ENCODE measurements around the gene SH3RF2.

Gene SH3RF2

DNA sequence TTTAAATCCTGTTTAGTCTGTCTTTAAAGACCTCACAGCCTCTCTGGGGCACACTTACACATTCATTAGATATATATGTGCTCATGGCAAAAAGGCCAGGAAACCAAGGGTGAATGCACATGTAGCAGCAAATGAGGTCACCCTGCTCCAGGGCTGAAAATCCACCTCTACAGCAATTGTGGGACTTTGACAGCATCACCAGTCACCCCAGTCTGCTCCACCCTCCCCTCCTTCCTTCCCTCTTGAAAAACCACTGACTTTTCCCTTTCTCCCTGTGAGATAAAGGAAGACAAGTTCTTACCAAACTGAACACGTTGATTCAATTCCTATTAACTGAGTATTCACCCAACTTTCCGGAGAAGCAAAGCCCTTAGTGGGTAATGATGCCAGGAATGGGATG is 15.2 kb upstream of the SH3RF2 start:
- no peak for DNase-seq

DNA sequence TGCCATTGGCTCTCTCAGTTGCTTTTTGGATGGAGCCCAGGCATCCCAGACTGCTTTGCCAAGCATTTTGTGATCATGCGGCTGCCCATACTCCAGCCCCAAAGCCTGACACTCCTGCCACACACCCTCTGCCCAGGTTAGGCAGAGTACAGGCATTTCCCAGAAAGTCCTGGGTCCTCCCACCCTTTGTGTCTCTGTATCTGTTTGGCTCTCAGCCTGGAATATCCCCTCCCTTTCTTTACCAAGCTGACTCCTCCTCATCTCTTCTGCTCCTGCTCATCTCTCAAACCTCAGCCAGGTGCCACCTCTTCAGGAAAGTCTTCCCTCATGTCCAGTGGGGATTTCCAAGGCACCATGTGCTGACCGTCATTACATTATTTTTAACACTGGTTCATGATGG is 14.3 kb upstream of the SH3RF2 start:
- no peak for DNase-seq

DNA sequence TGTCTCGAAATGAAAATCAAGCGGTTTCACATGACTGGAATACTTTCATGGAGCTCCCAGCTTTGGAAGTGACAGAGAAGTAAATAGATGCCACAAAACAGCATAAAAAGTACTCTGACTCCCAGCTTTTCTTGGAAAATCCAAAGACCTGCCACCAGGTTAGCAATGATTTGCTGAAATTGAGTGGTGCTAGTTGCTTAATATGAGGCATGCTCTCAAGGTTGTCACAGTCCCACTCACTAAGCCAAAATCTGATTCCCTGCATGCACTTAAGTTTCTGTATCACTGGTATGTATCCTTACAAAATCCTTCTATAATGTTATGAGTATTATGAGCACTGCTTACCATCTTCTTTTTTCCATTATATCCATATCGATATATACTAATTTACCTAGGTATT is 13.0 kb upstream of the SH3RF2 start:
- DNase-seq, result no peak

DNA sequence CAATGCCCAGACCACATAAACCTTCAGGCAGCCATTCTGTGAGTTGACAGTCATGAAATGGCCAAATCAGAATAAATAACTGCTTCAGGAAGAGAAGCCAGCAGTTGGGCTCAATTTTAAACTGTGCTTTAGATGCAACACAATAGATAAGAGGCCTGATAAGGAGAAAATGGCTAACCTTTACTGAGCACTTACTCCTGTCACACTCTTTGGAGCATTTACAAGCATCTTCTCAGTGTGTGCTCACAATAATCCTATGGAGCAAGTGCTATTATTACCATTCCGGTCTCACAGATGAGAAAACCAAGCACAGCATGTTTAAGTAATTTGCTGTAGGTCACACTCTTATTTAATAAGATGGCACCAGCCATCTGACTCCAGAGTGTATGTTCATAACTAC is 11.5 kb upstream of the SH3RF2 start:
- no peak for DNase-seq

DNA sequence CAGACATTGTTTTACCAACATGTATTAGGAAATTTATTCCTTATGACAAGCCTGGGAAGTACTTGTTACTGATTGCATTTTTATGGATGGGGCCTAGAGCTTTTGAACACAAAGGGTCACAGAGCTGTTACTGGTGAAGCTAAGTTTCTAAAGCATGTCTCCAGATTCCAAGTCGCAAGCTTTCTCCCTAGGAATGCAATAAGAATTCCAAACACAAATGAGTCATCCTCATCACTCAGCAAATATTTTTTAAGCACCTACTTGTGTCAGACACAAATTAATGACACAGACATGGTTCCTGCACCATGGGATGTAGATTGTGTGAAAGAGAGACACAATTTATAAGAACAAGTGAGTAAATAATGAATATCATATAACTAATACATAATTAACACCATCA is 11.0 kb upstream of the SH3RF2 start:
- no peak for DNase-seq

DNA sequence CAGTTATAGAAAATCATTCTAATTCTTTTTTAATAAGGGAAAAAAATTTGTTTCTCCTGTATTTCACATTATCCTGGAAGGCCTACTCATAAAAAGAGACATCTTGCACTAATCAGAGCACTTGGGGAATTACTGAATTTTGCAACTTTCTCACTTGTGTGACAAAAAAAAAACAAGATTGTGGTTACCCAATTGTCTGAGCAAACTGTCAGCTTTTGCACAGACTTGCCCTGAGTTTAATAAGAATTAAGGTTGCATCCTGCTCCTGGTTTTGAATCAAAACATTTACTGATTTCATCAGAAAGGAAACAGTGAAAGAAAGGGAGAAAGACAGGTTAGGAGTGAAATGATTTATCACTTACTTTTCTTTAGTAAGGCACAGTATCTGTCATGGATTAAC is 10.6 kb upstream of the SH3RF2 start:
- DNase-seq, result no peak

DNA sequence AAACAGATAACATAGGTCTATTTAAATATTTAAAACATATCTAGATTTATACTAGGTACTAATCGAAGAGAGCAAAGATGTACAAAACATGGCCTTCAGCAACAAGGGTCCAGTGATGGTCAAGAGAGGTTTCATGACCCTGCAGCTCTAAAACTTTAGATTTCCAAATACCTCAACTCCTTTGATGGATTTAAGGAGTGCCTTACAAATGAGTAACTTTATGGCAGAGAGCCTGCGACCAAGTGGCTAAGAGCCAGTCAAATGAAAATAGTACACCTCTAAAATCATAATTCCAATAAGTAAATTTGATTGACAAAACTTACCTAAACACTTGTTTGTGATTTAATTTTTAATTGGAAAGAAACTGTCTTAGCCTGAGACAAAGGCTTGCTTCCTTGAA is 4.7 kb upstream of the SH3RF2 start:
- DNase-seq, result no peak

DNA sequence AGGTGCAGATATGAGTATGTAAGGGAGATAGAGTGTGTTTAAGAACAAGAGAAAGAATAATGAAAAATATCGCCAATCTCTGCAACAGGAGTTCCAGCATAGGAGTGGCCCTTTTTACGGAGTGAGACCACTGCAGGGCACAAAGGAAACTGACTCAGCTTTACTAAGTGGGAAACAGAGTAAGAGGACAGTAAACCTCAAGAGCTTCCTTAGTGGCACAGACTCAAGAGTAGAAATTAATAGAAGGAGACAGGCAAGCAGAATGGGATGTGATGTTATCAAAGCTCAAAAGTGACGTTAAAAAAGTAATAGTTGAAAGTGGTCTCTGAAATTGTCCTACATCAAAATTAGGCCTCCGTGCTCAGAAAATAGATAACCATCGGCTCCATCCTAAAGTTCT is 2.1 kb upstream of the SH3RF2 start:
- no peak for DNase-seq

DNA sequence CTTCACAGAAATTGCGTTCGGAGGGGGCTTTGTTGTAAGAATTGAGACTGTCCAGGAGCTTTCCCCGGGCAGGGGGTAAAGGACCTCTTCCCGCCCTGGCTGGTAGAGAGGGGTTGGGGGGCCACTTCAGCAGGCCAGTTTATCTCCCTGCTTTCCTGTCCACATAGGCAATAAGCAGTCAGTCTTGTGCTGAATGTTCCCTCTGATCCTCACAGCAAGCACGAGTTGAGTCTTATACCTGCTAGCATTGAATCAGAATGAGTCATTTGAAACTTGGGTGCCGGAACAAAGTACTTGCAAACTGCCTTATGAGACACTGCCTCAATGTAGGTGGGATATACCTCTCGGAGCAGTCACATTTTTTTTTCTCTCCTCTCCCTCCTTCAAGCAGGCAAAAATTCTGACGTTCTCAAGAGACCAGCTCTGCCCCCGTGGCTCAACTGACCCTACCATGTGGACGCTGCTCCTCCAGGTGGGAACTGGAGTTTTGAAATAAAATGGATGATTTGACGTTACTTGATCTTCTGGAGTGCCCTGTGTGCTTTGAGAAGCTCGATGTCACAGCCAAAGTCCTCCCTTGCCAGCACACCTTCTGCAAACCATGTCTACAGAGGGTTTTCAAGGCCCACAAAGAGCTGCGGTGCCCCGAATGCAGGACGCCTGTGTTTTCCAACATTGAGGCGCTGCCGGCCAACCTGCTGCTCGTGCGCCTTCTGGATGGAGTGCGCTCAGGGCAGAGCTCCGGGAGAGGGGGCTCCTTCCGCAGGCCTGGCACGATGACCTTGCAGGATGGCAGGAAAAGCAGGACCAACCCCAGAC is 1.3 kb downstream of the SH3RF2 start:
- DNase-seq, result no peak

DNA sequence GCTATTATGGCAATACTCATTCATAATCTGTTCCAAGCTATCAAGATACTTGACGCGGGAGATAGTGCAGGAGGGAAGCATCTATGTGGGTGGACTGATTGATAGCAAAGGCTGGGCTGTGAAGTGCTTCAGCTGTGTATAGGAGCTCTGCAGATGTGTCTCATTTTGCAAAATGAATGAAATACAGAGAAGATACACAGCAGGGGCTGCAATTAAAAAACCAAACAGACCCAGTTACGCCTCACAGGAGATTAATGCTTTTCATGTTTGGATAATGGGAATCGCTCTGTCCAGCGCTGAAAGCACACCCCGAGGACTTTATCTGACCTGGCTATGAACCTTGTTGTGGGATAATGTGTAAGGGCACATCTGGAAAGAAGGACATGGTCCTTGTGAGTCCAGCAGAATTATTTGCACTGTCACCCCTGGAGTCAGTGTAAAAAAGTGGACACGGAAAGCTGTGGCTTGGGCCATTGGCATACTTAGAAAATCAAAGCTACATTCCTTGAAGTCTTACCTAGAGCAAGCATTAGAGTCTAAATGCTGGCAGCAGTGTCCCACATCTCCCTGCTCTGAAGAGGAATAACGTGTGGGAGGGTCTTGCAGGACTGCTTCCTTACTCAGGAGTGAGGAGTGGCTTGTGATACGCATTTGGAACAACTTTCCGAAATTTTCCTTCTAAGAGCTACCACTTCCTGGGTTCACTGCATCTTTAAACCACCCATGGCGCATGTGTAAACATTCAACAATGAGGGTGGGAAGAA is 2.6 kb downstream of the SH3RF2 start:
- DNase-seq, result no peak

DNA sequence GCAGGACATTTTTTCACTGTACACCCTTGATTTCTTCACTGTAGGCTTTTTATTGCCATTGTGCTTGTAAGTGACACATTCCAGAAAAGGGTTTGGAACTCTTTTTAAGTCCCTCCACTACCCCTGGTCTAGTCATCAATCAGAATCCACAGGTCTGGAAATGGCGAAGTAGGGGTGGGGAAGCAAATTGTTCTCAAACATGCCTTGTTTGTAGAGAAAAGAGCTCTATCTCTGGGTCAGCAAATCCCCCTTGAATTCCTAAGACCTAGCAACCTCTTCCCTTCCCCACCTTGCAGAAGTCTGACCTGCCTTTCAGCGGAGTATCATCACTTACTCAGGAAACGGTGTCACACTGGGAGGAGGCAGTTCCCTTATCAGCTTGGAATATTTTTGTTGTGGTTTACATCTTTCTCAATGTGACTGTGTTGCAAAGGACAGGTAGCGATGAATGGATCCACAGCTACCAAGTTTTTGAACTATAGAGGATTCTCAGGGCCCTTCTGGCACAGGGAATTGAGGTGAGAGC is 3.2 kb downstream of the SH3RF2 start:
- no peak for DNase-seq

DNA sequence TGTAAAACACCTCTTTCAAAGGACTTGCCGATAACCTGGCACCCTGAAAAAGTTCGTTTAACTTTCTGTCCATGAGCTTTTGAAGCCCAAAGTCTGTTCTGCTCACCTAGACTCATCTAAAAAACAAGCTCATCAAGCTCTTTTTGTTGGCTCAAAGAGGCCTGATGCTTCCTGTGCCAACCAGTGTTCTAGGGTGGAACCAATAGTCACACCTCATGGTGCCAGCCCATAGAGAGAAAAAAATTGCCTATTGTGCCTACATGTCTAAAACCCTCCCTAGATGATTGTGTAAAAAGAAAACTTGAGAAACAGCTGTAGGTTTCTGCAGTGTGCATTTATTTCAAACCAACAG is 4.7 kb downstream of the SH3RF2 start:
- DNase-seq, result no peak

DNA sequence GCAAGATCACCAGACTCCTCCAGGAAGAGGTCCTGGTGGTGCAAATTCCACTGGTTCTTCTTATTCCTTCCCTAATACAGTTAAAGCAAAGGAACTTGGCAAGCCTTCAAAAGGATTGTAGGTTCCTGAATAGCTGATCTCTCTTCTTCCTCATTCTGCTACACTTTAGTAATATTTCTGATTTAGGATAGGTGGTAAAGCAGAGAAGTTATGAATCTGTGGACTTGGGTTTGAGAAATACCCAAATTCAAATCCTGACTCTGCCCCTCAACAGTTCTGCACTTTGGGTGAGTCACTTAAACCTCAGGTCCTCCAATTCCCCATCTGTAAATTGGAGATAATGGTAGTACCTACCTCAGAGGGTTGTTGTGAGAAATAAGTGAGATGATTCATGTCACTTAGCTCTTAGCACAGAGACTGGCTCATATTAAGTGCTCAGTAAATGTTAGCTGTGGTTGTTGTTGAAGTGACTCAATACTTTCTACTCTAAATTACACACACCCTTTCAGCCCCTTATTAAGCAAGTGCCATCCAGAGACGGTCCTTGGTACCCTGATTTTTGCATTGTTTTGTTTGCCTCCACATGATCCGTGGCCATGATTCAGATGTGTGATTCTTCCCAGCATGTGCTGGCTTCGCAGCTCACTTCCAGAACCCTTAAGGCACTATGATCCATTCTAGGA is 5.2 kb downstream of the SH3RF2 start:
- DNase-seq, result peak; percentile 41

DNA sequence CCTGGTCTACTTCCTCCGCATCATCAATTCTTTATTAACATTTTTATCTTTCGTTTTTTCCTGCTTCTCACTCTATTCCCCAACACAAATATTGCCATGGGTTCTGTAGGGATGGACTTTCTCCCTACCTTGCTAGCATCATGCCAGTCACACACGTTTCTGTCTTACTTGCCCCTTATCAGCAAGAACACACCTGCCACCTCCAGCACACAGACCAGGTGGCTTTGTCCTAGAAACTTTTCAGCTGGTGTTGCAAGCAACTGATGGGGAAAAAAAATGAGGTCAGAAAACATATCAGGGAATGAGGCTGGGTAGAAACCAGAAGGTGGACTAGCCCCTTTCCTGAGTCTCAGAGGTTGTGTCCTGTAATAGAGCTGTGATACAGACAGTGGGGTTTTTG is 5.8 kb downstream of the SH3RF2 start:
- no peak for DNase-seq

DNA sequence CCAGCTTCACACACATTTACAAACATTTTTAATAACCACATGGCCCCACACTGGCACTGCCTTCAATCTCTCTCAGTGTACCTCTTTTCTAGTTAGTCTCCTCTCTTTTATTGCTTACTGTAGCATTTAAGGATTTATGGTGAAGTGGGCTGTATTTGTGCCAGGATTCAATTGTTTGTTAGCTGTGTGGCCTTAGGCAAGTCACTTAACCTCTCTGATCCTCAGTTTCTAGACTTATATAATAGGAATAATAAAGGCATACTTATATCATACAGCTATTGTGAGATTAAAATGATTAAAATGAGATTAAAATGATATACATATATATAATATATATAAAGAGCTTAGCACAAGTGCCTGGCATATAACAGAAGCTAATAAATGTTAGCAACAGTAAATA is 6.4 kb downstream of the SH3RF2 start:
- no peak for DNase-seq

DNA sequence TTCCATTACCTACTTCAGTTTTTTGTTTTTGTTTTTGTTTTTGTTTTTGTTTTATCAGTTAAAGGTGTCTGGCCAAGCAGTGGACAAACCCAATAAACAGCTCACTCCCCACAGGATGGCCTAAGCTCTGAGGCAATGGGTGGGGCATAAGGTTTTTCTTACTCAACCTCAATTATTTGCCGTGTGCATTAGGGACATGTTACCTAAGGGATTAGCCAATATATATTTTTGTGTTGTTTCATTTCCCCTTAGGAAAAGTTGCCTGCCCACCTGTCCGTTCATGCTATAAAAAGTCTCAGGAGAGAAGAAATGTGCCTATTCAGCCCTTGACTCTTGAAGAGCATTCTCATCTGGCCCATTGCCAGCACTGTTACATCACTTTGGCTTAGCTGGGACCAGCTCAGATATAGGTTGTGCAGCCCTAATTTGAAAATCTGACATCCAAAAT is 7.3 kb downstream of the SH3RF2 start:
- peak; percentile 76 for DNase-seq

DNA sequence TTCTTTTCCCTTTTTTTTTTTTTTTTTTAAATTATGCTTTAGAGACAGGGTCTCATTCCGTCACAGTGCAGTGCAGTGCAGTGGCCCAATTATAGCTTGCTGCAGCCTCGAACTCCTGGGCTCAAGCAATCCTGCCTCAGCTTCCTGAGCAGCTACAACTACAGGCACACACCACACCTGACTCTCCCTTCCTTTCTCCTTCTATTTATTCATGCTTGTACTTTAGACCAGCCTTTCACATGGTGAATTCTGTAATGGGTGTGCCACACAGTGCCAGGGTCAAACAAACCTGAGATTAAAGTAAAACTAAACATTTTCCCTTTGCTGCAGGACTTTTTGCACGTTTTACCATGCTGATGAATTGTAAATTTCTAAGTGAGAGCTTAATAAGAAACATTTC is 8.0 kb downstream of the SH3RF2 start:
- DNase-seq, result no peak

DNA sequence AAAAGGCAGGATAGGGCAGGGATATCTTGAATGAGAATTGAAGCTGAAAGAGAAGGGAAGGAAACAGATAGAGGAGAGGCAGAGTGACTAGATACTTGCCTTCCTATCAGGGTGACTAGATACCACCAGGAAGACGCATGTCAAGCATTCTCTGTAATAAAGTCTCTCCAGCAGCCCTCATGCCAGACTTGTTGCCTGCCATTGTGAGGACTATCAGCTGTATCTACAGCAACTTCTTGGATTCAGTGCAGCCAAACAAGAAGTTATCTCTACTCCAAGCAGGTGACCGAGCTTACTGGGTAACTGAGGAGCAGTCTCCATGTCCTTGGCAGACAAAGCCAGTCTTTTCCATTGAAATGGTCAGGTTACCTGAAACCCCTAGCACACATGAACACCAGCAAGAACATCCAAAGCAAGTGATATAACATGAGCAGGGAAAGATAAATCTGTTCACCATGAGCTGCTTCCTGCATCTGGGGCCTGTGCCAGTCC is 9.3 kb downstream of the SH3RF2 start:
- no peak for DNase-seq

DNA sequence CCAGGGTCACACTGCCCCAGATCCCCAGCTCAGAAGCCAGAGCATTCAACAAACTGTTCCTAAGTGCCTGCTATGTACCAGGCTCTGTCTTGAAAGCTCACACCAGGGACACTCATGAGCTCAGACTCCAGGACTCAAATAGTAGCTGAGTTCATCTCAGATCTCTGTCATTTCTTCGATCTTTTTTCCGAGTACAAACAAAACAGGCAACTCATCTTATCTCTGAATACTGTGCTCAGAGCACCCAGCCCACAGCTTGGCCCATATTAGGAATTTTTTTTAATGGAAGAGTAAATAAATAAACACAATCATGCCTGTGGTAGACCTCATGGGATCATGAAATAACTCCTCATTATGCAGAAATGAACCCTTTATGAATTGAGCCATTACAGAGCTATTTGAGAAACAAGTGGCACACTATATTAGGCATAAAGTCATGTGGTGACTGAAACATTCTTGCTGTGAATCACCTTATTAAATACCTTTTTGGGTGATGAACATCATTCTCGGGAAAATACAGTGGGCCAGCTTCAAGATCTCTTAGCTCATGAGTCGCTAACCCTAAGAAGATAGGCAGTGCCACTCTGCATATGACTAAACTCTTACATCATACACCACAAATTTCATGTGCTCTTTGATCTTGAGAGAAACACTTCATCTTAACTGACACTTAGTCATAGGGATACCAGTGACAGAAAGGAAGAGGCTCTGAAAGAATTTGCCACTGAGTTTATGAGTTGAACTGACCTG is 9.9 kb downstream of the SH3RF2 start:
- DNase-seq, result peak; percentile 29

DNA sequence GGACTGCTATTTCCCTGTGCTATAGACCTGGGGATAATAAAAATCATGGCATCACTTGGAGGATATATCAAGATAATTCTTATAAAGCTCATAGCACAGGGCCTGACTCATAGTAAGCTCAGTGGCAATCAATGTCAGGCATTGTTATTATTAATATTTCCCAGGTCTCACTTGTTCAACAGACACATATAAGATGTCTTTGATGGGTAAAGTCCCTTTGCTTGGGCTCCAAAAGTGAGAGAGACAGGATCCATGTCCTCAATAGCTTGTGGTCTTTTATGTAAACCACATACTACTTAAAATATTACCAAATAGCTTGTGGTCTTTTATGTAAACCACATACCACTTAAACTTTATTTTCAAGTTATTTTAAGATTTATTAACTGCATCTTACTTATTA is 11.2 kb downstream of the SH3RF2 start:
- DNase-seq, result no peak

DNA sequence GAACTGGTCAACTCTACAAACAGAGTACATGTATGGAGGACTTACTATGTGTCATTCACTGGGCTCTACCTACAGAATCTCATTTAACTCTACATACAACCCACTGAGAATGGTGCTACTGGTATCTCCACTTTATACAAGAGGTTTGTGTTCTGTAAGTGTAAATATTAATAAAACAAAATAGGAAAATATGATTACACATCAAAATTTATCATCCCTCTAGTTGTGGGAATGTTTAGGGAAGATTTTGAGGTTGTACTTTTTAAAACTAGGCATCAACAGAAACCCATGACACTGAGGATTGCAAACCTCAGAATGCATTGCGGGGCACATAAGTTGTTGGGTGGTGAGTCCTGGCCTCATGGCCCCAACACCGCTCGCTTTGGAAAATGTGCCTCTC is 11.7 kb downstream of the SH3RF2 start:
- no peak for DNase-seq

DNA sequence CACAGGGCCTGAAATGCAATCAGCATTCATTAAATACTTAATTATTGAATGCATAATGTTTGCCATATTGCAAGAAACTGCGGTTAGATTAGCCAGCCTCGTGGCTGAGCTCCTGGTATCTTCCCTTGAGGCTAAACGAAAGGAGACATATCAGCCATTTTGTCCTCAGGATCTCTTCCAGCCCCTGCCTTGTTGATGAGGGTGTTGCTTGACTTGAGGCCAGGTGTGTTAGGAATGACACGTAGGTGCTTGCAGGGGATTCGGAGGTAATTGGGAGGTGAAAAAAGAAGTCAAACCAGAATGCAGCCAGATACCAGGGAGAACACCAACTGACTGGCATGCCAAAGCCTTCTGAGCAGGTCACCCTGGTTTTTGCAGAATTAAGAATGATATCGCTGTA is 12.5 kb downstream of the SH3RF2 start:
- DNase-seq, result no peak

DNA sequence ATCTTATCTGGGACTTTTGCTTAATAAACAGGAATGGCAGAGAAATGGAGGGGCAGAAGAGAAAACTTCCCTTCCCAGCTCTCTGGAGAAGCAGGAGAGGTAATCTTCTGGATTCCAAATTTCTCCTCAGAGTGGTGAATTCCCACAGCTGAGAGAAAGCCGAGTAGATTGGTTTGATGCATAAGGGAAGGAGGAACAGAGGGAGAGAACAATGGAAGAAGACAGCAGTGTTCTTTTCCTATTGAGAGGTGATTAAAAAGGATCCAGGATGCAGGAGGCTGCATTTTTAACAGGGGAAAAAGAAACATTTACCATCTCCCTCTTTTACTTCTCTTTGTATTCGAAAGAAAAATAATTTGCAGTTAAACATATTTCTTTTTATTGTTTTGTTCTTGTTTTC is 13.1 kb downstream of the SH3RF2 start:
- no peak for DNase-seq
